Ascending aorta (tissue), 2 donors: ENCODE data around the gene HAUS6. TPM values are rescaled to one million over a fixed set of nuclear protein-coding genes. Genes with fewer than 3 reads are reported as not detected.

Experiments used
- DNase-seq, 2 donors: peaks; one replicate each; pipeline ENCODE4 v3.0.0-alpha.2; 2019; ENCODE audit warnings: low spot score in 2 of 2
- H3K27ac ChIP-seq, 2 donors: fragments of 200-600 bp; sonication (generic); one replicate each; pipeline ENCODE4 v1.5.1; 2016 to 2017; ENCODE audit warnings: mild to moderate bottlenecking in 1 of 2
- H3K27me3 ChIP-seq: fragments of 200-600 bp; sonication (generic); one replicate; pipeline ENCODE4 v1.5.1; 2017
- H3K36me3 ChIP-seq, 2 donors: fragments of 200-600 bp; sonication (generic); one replicate each; pipeline ENCODE4 v1.5.1; 2016
- H3K4me1 ChIP-seq, 2 donors: fragments of 200-600 bp; sonication (generic); one replicate each; pipeline ENCODE4 v1.5.1; 2016 to 2017; ENCODE audit warnings: mild to moderate bottlenecking in 1 of 2
- H3K4me3 ChIP-seq, 2 donors: fragments of 200-600 bp; sonication (generic); one replicate each; pipeline ENCODE4 v1.5.1; 2016 to 2017; ENCODE audit warnings: mild to moderate bottlenecking in 1 of 2
- H3K9me3 ChIP-seq, 2 donors: fragments of 200-600 bp; sonication (generic); one replicate each; pipeline ENCODE4 v1.5.1; 2016
- intact Hi-C: fragments of 100-400 bp; cut with DNase I; formaldehyde crosslinking; loops from one replicate; pipeline ENCODE4 v1.15.1; 2023
- total RNA-seq: library from RNA; depleted of rRNA; stranded (reverse); fragments of >200 nt; gene quantifications from one replicate; pipeline ENCODE4 v1.1.0, GENCODE V29; 2016
- TF ChIP-seq, protein P1 (sequence below), 3 experiments: fragments of 200-600 bp in 2 of 3; fragments of 450-650 bp in 1 of 3; sonication (generic) in 2 of 3; IDR thresholded peaks; one replicate each; pipeline ENCODE4 v1.5.1; 2016 to 2019; ENCODE audit warnings: antibody characterized with exemption in 3 of 3, mild to moderate bottlenecking in 1 of 3, moderate library complexity in 1 of 3

HAUS6 gene
- total RNA-seq, 1 donor from 2014 or later = 3.4 TPM

DNA sequence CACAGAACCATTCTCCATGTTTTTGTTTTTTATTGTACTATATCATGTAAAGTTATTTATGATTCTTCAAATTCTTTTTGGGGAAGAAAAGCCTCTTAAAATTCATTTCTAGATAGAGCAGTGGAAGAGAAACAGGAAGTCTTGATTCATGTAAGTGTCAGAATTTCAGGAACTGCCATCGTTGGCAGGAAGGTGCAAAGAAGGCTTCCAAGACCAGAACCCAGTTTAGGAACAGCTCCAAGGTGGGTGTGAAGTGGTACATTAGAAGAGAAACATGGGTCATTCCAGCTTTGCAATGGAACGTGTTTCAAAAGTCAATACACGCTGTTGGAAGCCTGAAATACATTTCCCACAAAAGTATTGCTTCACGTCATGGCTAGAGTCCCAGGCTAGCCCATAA is 84.5 kb downstream of the HAUS6 start:
- Histone ChIP-seq H3K27me3 (no peaks in the 10 kb centered on the region), H3K4me3 (no peak overlapping the region), H3K27ac (no peak overlapping the region), H3K4me1 (no peaks in the 10 kb centered on the region), H3K9me3 (no peaks in the 10 kb centered on the region), H3K36me3 (no peaks in the 10 kb centered on the region)
- intact Hi-C loops = no loop called here
- TF ChIP-seq, protein P1, sequence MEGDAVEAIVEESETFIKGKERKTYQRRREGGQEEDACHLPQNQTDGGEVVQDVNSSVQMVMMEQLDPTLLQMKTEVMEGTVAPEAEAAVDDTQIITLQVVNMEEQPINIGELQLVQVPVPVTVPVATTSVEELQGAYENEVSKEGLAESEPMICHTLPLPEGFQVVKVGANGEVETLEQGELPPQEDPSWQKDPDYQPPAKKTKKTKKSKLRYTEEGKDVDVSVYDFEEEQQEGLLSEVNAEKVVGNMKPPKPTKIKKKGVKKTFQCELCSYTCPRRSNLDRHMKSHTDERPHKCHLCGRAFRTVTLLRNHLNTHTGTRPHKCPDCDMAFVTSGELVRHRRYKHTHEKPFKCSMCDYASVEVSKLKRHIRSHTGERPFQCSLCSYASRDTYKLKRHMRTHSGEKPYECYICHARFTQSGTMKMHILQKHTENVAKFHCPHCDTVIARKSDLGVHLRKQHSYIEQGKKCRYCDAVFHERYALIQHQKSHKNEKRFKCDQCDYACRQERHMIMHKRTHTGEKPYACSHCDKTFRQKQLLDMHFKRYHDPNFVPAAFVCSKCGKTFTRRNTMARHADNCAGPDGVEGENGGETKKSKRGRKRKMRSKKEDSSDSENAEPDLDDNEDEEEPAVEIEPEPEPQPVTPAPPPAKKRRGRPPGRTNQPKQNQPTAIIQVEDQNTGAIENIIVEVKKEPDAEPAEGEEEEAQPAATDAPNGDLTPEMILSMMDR (IDR thresholded peaks at IDR 0.05) = no peak
- no peak for DNase-seq

DNA sequence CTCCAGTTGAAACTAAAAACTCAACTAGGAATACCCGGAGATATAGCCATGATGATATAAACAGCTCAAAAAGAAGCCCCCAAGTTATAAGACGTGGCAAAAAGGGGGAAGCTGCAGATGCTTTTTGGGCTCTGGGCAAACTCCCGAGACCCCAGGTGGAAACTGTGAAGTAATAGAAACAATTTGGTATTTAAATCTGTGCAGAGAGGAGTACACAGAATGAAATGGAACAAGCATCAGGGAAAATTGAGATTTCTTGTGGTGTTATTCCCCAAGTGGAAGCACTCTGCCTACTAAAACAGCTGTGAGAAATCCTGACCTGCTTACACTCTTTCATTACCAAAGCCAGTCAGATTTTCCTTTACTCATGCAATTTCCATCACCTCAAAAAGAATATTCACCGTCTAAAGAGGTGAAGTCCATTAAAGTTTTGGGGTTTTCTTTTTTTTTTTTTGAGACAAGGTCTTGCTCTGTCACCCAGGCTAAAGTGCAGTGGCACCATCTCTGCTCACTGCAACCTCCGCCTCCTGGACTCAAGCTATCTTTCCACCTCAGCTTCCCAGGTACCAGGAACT is 93.2 kb downstream of the HAUS6 start:
- Histone ChIP-seq H3K36me3 (no peaks in the 10 kb centered on the region), H3K27me3 (no peaks in the 10 kb centered on the region), H3K27ac (no peak overlapping the region), H3K9me3 (no peaks in the 10 kb centered on the region), H3K4me1 (peaks cover 0 to 7% of the 10 kb centered on the region in 2 donors), H3K4me3 (no peak overlapping the region)
- TF ChIP-seq, protein P1 (IDR thresholded peaks at IDR 0.05) = no peak
- intact Hi-C loops = no loop called here
- no peak for DNase-seq

Other genes starting within 250 kb of the HAUS6 start
- 0.11 TPM for gene SAXO1, start 69.7 kb downstream of the HAUS6 start, total RNA-seq
- gene RRAGA, start 53.5 kb downstream of the HAUS6 start, total RNA-seq = 57.3 TPM
- gene PLIN2, start 24.6 kb upstream of the HAUS6 start, total RNA-seq = 132 TPM
- gene DENND4C, start 127.8 kb upstream of the HAUS6 start, total RNA-seq = 41.5 TPM